Umbilical cord (tissue), 2 donors: ENCODE measurements around the gene EVI2A. TPM values are rescaled to one million over a fixed set of nuclear protein-coding genes. Genes with fewer than 3 reads are reported as not detected.
"Not testable (repeated sequence)": the region's sequence is repeated elsewhere in the genome, so short reads cannot be mapped to it uniquely, and the experiment has no call there.

Experiments used
- DNase-seq: peaks from one replicate; pipeline ENCODE4 v3.0.0-alpha.2; 2015; ENCODE audit warnings: low spot score
- total RNA-seq: library from RNA; depleted of rRNA; stranded (reverse); fragments of >200 nt; gene quantifications from one replicate; pipeline ENCODE4 v1.2.3, GENCODE V29; 2014; ENCODE audit warnings: low replicate concordance; ENCODE audit not compliant: insufficient read depth

EVI2A gene, protein sequence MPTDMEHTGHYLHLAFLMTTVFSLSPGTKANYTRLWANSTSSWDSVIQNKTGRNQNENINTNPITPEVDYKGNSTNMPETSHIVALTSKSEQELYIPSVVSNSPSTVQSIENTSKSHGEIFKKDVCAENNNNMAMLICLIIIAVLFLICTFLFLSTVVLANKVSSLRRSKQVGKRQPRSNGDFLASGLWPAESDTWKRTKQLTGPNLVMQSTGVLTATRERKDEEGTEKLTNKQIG
- 14.0 TPM for total RNA-seq

DNA sequence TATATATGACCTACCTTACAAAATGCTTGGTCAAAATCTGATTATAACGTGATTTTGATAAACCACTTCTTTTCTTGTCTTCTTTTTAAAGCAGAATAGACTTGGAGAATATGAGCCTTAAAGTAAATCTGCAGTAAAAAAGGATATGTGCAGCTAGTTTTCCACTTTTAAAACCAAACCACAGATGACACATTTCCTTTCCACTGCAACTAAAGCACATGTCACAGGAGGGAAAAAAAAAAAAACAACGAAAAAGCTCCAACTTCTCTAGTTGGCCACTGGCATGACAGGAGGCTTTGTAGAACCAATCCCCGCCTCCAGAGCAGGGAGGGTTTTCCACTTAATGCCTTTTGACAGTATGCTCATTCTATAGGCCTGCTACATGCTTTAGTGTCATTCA lies at the start of gene EVI2A:
EVI2A (minus strand) TSS at position 142 of the 400 bp plus-strand sequence. CDS start 2,609 bp downstream, outside the sequence.
- DNase-seq: peak; percentile 39

DNA sequence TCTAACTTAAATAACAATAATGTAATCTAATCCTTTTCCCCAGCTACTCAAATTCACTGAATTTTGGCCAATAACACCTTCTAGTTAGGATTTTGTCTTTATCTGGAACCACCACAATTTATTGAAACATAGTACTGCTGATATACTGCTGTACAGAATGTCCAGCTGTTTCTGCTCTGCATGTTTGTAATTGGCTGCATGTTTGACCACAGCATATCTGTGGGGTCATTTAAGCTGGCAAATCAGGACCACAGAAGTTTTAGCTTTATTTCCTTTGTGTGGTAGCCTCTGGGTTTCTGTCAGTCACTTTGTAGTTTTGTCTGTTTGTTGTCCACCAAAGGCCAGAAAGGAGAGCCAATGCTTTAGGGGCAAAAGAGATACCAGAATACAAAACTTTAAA lies 47.8 kb upstream of the EVI2A start:
- no peak for DNase-seq

DNA sequence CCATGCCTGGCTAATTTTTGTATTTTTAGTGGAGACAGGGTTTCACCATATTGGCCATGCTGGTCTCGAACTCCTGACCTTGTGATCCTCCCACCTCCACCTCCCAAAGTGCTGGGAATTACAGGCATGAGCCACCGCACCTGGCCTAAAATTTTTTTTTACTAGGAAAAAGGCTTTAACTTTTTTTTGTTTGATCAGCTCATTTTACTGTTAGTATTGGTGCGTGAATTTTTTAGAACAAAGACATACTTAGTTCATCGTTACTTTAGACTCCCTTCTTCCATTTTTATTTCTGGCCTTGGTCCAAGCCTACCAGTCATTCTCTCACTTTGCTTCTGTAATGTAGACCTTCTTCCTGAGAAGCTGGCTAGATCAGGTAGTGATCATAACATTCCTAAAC lies 44.7 kb upstream of the EVI2A start:
- DNase-seq: no peak

DNA sequence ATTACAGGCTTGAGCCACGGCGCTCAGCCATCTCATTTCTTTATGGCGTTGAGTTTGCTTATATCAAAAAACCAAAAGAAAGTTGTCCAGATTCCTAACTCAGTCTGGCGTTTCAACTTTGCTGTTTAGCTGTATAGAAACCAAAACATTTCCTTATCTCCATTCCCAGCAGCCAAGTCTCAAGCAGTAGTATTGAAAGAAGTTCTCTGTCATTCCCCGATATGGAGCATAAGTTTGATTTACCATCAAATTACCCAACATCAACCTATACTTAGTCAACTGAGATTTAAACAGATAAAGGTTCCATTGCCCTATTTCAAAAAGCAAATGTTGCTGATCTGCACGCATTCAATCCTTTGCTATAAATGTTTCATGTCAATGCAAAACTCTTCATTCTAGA lies 42.6 kb upstream of the EVI2A start:
- DNase-seq: no peak

DNA sequence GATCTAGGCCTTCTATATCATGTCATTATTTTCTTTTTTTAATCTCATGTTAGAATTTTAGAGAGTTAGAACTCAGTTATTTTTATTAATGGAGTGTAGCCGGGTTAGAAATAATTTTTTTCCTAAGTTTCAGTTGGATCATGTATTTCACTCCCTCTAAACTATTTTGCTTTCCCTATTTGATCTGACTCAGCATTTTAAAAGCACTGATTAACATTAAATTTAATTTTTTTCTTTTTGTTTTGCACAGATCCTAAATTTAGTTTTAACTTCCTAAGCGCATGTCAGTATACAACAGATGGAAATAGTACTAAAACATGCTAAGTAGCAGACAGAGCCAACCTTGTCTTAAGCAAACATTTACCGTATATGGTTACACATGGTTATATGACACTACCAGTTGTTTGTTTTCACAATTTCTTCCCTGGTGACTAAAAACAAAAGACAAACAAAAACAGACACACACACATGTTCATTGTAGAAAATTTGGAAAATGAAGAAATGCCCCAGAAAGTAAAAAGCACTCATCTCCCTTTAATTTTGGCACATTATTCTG lies 36.5 kb upstream of the EVI2A start:
- no peak for DNase-seq

DNA sequence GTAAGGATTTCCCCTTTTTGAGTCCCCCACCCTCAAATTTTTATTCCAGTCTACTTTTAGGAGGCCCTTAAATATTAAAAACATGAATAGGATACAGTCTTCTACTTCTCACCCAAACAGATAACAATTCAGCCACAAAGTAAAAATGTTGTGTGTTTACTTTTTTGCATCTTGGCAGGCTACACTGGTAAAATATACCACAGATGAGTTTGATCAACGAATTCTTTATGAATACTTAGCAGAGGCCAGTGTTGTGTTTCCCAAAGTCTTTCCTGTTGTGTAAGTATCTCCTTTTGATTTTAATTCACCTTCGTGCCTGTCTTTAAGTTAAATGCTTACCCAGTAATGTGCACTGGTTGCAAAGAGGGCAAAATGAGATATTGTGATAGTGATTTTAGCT lies 35.7 kb upstream of the EVI2A start:
- no peak for DNase-seq

DNA sequence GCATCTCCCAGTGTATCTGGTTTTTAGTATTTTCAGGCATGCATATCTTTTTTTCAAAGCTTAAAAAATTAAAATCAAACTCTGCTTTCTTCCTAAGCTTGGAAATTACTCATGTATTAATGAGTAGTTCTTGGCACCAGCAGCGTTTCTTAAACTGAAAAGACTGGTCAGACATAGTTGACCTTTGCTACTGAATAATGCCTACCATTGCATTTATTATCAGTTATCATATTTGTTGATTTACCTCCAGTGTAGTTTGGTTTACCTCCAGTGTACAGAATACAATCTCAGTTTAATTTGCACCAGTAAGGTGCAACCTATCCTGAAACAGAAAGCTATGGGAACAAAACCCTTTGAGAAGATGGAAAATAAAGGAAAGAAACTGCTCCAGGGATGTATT lies 34.5 kb upstream of the EVI2A start:
- DNase-seq: no peak

DNA sequence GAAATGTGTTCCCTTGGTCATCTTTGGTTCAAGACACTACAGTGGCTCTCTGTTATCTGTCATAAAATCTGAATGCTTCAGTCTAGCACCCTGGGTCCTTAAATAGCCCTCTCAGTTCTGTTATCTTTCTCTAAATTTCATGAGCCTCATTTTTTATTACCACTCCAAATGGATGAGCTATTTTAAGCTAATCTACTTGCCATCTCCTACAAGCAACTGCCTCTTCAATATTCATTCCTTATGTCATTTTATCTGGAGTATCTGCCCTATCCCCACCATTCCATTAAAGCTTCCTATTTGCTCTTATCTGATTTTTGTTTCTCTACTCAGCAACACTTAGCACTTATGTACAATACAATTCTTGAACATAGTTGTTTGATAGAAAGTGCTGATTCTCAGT lies 28.0 kb upstream of the EVI2A start:
- no peak for DNase-seq

DNA sequence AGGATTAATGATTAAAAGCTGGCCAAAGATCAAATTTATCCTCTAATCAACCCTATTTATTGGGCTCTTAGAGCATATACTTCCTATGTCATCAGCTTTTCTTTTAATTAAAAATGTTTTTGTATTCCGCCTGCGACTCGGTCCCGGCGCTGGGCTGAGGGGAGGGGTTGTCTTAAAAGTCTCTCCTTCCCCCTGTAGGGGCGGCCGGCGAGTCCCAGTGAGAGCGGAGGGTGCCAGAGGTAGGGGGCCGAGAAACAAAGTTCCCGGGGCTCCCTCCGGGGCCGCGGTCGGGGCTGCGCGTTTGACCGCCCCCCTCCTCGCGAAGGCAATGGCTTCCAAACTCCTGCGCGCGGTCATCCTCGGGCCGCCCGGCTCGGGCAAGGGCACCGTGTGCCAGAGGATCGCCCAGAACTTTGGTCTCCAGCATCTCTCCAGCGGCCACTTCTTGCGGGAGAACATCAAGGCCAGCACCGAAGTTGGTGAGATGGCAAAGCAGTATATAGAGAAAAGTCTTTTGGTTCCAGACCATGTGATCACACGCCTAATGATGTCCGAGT lies 23.8 kb upstream of the EVI2A start:
- not testable (repeated sequence) for DNase-seq

DNA sequence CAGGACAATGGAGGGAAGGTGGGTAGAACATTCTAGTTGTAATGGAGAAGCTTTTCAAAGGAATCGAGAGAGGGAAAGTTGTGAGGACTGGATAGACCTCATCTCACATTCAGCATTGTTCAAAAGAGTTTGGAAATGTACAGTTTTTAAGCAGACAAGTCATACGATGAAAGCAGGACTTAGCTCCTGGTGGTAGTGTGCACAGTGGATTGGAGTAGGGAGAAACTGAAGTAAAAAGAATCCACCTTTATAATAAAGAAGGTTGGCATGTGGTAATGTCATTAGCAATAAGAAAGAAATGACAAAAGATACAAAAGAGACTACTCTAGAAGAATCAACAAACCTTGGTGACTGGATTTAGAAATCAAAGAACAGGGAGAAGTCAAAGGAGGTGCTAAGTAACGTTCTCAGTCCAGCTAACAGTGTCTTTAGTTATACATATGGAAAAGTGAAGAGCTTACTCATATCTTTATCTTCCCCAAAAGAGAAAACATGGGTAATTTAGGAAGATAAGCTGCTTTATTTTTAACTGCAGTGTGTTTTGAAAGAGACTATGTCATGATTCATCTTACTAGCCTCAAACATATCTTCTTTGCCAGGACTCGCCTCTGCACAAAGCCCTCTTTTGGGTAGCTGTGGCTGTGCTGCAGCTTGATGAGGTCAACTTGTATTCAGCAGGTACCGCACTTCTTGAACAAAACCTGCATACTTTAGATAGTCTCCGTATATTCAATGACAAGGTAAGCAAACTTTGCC lies 18.7 kb upstream of the EVI2A start:
- DNase-seq: peak; percentile 28

DNA sequence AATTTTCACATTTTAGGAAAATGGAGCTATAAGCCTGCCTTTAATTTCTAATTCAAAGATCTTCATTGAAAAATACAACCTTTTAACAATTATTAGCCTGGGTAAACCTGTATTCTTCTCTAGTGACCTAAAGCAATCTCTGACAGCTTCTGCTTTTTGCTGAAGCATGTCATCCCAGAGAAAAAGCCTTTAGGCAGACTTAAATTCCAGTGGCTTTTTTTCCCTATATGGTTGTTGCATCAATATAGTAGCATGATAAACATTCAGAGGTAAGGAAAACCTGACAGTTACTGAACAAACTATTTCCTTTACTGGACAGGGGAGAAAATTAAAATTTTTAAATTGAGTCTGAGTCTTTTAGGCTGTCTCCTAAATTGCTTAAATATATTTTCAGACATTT lies 7.8 kb upstream of the EVI2A start:
- DNase-seq: no peak

DNA sequence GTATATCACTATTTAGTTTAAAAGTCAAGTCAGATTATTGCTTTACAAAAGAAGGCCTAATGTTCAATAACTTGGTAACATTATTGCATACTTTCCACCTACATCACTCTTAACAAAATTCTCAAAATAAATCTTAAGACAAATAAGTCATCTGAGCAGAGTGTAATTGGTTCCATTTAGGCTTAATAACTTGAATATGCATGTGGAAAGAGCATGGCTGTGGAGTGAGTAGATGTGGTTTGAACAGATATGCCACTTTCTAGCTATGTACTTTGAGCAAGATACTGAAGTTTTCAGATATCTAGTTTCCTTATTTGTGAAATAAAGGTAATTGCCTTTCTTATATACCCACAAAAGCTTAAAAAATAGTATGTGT lies 6.7 kb upstream of the EVI2A start:
- no peak for DNase-seq

DNA sequence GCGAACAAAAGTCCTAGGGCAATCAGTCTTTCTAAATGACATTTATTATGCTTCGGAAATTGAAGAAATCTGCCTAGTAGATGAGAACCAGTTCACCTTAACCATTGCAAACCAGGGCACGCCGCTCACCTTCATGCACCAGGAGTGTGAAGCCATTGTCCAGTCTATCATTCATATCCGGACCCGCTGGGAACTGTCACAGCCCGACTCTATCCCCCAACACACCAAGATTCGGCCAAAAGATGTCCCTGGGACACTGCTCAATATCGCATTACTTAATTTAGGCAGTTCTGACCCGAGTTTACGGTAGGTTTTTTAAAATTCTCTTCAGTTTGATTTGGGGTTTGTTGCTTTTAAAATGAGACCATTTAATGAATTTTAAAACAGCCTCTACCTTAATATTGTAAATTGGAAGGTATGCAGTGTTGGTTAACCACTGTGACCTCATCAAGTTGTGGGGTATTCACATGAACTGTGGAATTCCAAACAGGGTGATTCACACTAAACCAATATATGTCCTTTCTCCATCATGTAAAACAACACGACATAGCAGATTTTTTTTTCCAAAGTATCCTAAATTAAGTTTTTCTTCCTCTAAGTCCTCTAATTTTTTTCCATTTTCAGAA lies 6.2 kb upstream of the EVI2A start:
- DNase-seq: no peak

DNA sequence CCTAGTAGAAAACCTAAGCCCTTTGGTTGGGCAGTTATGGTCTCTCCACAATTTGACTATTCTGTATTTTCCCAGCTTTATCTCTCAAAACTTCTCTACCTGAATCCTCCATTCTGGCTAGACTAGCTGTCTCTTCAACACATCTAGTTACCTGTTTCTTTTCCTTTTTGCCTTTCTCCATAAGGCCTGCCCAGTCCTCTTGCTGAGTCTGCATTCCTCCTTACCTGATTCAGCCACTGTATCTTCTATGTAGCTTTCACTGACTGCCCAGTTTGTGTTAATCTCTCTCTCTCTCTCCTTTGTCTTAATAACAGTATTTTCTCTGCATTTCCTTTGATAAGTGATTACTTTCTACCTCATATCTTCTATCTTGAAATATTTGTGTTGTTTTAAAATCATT lies 2.1 kb upstream of the EVI2A start:
- DNase-seq: no peak

DNA sequence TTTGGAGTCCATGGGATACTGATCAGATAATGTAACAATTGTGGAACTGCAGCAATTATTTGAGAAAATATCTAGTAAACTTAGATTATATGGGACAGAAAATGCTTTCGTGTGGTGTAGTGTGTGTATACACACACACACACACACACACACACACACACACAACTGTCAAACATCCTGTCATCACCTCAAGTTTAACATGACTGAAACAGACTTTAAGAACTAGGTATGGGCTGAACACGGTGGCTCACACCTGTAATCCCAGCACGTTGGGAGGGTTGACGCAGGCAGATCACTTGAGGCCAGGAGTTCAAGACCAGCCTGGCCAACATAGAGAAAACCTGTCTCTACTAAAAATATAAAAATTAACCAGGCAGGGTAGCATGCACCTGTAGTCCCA lies 544 bp upstream of the EVI2A start:
- no peak for DNase-seq

DNA sequence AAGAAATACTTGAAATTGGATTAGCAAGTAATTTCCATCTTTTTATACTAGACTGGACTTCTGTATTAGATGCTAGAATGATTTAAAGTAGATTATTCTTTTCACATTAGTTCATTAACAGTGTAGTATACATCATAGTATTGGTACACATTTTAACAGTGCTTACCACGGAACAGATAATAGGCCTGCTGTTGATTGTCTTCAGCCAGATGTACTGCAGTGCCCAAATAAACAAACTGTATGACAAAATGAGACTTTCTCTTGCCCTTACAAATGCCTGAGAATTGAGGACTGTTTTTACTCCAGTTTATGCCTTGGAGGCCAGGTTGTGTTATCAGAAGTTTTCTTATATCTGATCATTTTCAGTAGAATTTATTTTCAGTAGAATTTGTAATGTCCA lies 631 bp downstream of the EVI2A start:
- no peak for DNase-seq

DNA sequence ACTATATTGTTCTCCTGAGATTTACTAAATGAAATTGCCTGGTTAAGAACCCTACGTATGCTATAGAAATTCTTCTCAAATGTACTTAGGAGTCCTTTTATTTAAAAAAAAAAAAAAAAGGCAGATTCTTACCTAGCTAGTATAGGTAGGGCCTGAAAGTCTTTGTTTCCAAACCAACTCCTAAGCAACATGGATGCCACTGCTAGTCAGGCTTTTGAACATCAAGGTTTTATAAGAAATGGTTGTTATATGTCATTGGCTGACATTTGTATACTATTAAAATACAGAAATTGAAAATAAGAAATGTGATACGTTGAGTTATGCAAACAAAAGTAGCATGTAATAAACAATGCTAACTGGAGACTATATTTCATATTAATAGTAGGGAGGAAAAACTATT lies 1.2 kb downstream of the EVI2A start:
- no peak for DNase-seq

DNA sequence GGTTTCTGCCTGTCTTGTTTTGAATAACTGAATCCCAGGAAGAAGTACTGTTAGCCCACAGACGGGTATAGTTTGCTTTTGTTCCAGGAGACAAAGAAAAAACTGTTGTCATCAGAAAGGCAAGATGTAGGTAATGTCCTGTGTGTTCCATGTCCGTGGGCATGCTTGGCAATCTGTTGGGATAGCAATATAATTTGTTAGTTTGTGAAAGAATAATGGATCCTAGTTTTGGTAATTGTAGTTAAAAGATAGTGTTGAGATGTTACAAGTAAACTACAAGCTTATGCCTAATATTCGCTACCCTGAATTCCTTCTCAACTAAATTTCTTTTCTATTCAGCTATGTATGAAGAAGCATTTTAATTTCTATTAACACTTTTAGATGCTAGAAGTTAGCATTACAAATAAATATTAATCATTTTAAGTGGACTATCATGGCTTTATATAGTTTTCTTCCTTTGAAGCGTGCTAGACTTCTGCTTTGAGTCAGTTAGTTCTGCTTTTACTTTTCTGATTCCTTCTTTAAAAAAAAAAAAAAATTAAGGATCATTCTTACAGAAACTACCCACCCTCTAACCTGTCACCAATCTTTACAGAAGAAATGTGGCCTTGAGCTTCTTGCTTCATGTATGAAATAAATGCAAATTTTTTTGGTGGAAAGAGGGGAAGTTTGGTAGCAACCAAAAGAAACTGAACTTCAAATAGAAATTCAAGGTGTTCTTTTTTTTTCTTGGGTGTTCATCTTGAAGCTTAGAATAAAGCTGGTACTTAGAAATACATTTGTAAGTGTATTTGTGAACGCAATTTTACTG lies 2.4 kb downstream of the EVI2A start:
- DNase-seq: no peak

DNA sequence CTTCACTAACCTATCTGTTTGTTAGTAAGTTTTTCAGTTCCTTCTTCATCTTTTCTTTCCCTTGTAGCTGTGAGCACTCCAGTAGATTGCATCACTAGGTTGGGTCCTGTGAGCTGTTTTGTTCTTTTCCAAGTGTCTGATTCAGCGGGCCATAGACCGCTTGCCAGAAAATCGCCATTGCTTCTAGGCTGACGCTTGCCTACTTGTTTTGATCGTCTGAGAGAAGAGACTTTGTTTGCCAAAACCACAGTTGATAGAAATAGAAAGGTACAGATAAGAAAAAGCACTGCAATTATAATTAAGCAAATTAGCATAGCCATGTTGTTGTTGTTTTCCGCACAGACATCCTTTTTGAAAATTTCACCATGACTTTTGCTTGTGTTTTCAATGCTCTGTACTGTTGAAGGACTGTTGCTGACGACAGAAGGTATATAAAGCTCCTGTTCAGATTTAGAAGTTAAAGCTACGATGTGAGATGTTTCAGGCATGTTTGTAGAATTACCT lies 3.1 kb downstream of the EVI2A start:
- DNase-seq: peak; percentile 15

DNA sequence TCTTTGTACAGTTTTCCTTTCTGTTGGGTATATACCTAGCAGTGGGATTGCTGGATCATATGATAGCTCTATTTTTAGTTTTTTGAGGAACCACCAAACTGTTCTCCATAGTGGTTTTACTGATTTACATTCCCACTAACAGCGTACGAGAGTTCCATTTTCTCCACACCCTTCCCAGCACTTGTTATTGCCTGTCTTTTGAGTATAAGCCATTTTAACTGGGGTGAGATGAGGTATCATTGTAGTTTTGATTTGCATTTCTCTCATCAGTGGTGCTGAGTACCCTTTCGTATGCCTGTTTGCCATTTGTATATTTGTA lies 6.7 kb downstream of the EVI2A start:
- DNase-seq: no peak

DNA sequence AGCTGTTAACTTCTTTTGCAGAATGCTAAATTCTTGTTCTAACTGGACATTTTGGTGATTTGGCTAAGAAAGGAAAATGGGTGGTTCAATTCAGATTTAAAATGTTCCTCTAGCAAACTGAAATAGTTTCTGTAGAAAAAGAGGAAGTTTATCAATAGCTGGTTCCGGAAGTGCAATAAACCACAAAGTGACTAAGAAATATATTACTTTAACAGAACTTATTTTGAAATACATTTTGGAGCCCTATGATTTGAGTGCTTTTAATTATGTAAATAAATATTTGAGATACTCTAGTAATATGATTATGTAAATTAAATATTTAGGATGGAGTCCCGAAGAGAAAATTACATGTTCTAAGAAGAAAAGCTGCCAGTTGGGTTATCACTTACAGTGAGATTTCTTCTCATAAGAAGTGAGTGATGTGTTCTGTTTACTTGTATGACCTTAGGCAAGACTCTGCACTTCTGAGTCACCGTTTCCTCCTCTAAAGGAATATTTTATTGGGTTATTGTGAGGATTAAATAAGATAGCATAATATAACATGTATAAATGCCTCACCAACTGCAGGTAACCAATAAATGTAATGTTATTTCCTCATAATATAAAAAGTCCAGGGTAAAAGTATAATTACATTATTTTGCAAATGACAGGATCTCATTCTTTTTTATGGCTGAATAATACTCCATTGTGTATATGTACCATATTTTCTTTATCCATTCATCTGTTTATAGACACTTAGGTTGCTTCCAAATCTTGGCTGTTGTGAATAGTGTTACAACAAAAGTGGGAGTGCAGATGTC lies 7.2 kb downstream of the EVI2A start, which contains the start of gene EVI2B:
EVI2B (minus strand) TSS at position 73 of the 800 bp plus-strand sequence. CDS start 8,445 bp downstream, outside the sequence.
- DNase-seq: peak; percentile 26
